Stimulated activated memory B cell treated with anti-CD40 and anti-IgM and Interleukin-4, amounts not matched to agents 10 μg/mL and 1 μg/mL and 100 μg/mL, for 72 hours (primary cell): ENCODE results near the gene KCNT2.

Experiments
- ATAC-seq: fragments of 150-1000 bp; cut with Tn5 transposase; 2 replicates; pipeline ENCODE4 v1.10.0; 2021
- H3K27ac Mint-ChIP-seq: one replicate; pipeline ENCODE4 v1.8.0; 2022; ENCODE audit warnings: mild to moderate bottlenecking, mixed read lengths
- H3K27me3 Mint-ChIP-seq: one replicate; pipeline ENCODE4 v1.8.0; 2022; ENCODE audit warnings: mixed read lengths
- H3K36me3 Mint-ChIP-seq: one replicate; pipeline ENCODE4 v1.8.0; 2022; ENCODE audit warnings: mixed read lengths
- H3K4me1 Mint-ChIP-seq: one replicate; pipeline ENCODE4 v1.8.0; 2022; ENCODE audit warnings: mixed read lengths
- H3K4me3 Mint-ChIP-seq: one replicate; pipeline ENCODE4 v1.8.0; 2022; ENCODE audit warnings: mild to moderate bottlenecking, moderate library complexity, mixed read lengths
- H3K9me3 Mint-ChIP-seq: one replicate; pipeline ENCODE4 v1.8.0; 2022; ENCODE audit warnings: mixed read lengths

Gene KCNT2

GRCh38 chr1:196382383-196382782 is 225.9 kb downstream of the KCNT2 start:
- no peak overlapping the region for H3K27ac Mint-ChIP-seq
- no peaks in the 10 kb centered on the region for H3K36me3 Mint-ChIP-seq
- no peak for ATAC-seq
- H3K4me3 Mint-ChIP-seq, result no peak overlapping the region
- no peaks in the 10 kb centered on the region for H3K27me3 Mint-ChIP-seq
- H3K4me1 Mint-ChIP-seq, result no peaks in the 10 kb centered on the region
- peaks cover 5% of the 10 kb centered on the region for H3K9me3 Mint-ChIP-seq

GRCh38 chr1:196381544-196381943 is 226.7 kb downstream of the KCNT2 start:
- no peak overlapping the region for H3K27ac Mint-ChIP-seq
- H3K36me3 Mint-ChIP-seq, result no peaks in the 10 kb centered on the region
- no peaks in the 10 kb centered on the region for H3K27me3 Mint-ChIP-seq
- no peak for ATAC-seq
- H3K4me3 Mint-ChIP-seq, result no peak overlapping the region
- H3K4me1 Mint-ChIP-seq, result no peaks in the 10 kb centered on the region
- H3K9me3 Mint-ChIP-seq, result peaks cover 6% of the 10 kb centered on the region

- peaks cover 6% of the 10 kb centered on the region for H3K9me3 Mint-ChIP-seq
- no peak overlapping the region for H3K27ac Mint-ChIP-seq
- ATAC-seq, result no peak
- no peaks in the 10 kb centered on the region for H3K4me1 Mint-ChIP-seq
- no peak overlapping the region for H3K4me3 Mint-ChIP-seq
- no peaks in the 10 kb centered on the region for H3K36me3 Mint-ChIP-seq
- no peaks in the 10 kb centered on the region for H3K27me3 Mint-ChIP-seq
Observed at GRCh38 chr1:196380316-196380715, 227.9 kb downstream of the KCNT2 start.

DNA sequence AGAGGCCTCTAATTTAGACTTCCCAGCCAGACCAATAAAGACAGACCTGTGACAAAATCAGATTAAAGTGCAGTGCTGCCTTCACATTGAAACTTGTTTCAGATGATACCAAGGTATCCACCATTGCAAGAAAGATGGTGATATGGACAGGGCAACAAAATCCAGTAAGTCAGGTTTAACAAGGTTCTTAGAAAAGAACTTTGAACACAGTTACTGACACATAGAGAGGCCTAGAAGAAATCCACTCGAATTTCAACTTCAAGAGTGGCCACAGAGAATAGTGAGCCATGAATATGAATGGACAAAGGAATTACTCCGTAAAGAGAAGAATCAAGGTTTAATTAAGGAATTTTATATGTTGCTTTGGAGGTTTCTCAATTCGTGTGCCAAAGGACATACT is 230.4 kb downstream of the KCNT2 start:
- no peaks in the 10 kb centered on the region for H3K36me3 Mint-ChIP-seq
- no peak overlapping the region for H3K27ac Mint-ChIP-seq
- no peak for ATAC-seq
- H3K4me3 Mint-ChIP-seq, result no peak overlapping the region
- H3K9me3 Mint-ChIP-seq, result peaks cover 6% of the 10 kb centered on the region
- H3K27me3 Mint-ChIP-seq, result no peaks in the 10 kb centered on the region
- H3K4me1 Mint-ChIP-seq, result no peaks in the 10 kb centered on the region

DNA sequence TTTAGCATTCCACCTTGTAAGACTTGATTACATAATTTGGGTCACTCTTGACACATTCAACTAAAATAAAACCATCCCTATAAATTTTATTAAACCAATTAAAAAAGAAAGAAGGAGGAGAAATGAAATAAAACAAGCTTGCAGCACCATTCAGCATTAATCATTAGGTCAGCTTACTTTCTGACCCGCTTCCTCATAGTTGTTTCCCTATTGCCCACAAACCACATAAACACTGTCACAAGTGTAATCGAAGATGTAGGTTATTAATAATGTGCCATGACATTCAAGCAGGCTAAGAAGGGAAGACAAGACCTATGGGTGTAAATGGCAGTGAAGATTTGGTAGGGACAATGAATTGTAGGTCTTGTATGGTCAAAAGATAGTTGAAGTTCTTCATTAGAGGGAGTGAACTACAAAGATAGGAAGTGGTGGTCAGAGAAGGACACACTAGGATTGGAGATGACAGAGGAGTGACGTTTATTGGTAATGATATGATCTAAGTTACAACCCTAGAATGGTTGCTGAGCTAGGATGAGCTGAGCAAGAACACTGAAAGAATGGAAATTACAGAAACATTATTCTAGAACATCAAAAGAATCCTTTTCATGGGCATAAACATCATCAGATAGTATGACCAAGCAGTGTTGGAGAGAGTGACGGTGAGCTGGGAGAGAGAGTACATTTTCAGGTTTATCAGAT is 231.5 kb downstream of the KCNT2 start:
- no peaks in the 10 kb centered on the region for H3K27me3 Mint-ChIP-seq
- H3K36me3 Mint-ChIP-seq, result no peaks in the 10 kb centered on the region
- H3K9me3 Mint-ChIP-seq, result peaks cover 6% of the 10 kb centered on the region
- no peak overlapping the region for H3K4me3 Mint-ChIP-seq
- H3K27ac Mint-ChIP-seq, result no peak overlapping the region
- H3K4me1 Mint-ChIP-seq, result no peaks in the 10 kb centered on the region
- no peak for ATAC-seq

- no peak for ATAC-seq
- no peaks in the 10 kb centered on the region for H3K36me3 Mint-ChIP-seq
- no peak overlapping the region for H3K4me3 Mint-ChIP-seq
- H3K27ac Mint-ChIP-seq, result no peak overlapping the region
- peaks cover 4% of the 10 kb centered on the region for H3K9me3 Mint-ChIP-seq
- no peaks in the 10 kb centered on the region for H3K4me1 Mint-ChIP-seq
- no peaks in the 10 kb centered on the region for H3K27me3 Mint-ChIP-seq
Observed at GRCh38 chr1:196373798-196374197, 234.4 kb downstream of the KCNT2 start.

GRCh38 chr1:196372896-196373536 is 235.2 kb downstream of the KCNT2 start:
- ATAC-seq, result no peak
- Mint-ChIP-seq H3K4me1 (no peaks in the 10 kb centered on the region), H3K36me3 (no peaks in the 10 kb centered on the region), H3K27ac (no peak overlapping the region), H3K9me3 (peaks cover 4% of the 10 kb centered on the region), H3K4me3 (no peak overlapping the region), H3K27me3 (no peaks in the 10 kb centered on the region)

GRCh38 chr1:196367838-196368237 is 240.4 kb downstream of the KCNT2 start:
- no peaks in the 10 kb centered on the region for H3K9me3 Mint-ChIP-seq
- no peak overlapping the region for H3K4me3 Mint-ChIP-seq
- no peaks in the 10 kb centered on the region for H3K4me1 Mint-ChIP-seq
- no peaks in the 10 kb centered on the region for H3K36me3 Mint-ChIP-seq
- ATAC-seq, result no peak
- H3K27me3 Mint-ChIP-seq, result no peaks in the 10 kb centered on the region
- no peak overlapping the region for H3K27ac Mint-ChIP-seq

DNA sequence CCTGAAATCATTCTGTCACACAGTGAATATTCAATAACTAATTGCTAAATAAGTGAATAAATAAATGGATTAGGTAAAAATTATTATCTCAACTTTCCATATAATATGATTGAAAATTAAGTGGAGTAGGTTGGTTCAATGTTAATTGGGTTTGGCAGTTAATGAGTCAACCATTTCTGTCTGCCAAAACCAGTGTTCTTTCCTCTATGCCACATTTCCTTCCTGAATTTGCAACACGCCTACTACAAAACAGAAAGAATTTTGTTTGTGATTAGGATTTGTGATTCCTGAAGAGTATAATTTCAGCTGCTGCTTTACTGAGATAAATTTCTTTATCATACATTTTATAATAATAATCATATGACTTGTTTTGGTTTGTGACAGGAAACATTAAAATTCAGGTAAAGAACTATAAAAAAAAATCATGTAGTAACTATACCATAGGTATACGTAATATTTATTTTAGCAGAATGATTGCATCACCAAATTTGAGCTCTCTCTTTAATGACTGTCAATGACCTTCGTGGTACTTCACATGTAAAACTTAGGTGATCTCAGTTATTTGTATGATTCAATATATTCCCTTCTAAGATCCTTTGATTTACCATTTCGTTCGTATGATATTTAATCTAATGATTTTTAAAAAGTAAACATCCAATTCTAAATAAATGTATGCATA is 241.3 kb downstream of the KCNT2 start:
- Mint-ChIP-seq H3K4me3 (no peak overlapping the region), H3K4me1 (no peaks in the 10 kb centered on the region), H3K9me3 (no peaks in the 10 kb centered on the region), H3K27ac (no peak overlapping the region), H3K27me3 (no peaks in the 10 kb centered on the region), H3K36me3 (no peaks in the 10 kb centered on the region)
- no peak for ATAC-seq

DNA sequence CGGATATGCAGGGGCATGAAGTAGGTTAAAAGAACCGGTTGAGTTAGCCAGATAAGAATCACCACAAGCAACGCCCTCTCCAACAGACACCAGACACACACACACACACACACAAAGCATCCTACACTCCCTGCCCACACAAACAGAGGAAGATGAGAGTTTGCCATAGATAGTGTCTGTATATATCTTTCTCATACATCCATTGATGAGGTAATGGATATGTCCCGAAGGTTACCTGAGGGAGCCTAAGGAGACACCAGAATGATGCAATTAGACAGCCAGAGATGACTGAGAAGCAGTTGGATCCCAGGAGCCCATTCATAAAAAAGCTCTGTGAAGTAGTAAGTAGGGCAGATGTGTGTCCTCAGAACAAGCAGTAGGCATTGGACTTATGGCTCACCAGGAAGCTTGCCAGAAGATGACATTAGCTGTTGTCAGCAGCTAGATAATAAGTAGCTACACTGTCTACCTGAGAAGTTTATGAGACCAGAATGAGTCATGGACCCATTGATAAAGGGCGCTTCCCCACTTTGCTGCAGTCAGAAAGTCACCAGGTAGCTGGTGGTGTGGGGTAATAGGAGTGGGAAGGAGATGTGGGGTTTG is 247.0 kb downstream of the KCNT2 start:
- no peak for ATAC-seq
- no peak overlapping the region for H3K4me3 Mint-ChIP-seq

GRCh38 chr1:196357913-196358312 is 250.3 kb downstream of the KCNT2 start:
- Mint-ChIP-seq H3K36me3 (no peaks in the 10 kb centered on the region), H3K9me3 (no peaks in the 10 kb centered on the region), H3K27me3 (no peaks in the 10 kb centered on the region), H3K27ac (no peak overlapping the region), H3K4me3 (no peak overlapping the region), H3K4me1 (no peaks in the 10 kb centered on the region)
- ATAC-seq, result no peak

More for the DNA sequence above, 247.0 kb downstream of the KCNT2 start:
- no peaks in the 10 kb centered on the region for H3K36me3 Mint-ChIP-seq
- H3K9me3 Mint-ChIP-seq, result no peaks in the 10 kb centered on the region
- no peak overlapping the region for H3K27ac Mint-ChIP-seq
- H3K27me3 Mint-ChIP-seq, result no peaks in the 10 kb centered on the region
- no peaks in the 10 kb centered on the region for H3K4me1 Mint-ChIP-seq

GRCh38 chr1:196355206-196355786 is 252.9 kb downstream of the KCNT2 start:
- H3K9me3 Mint-ChIP-seq, result no peaks in the 10 kb centered on the region
- no peaks in the 10 kb centered on the region for H3K4me1 Mint-ChIP-seq
- no peak overlapping the region for H3K4me3 Mint-ChIP-seq
- no peak for ATAC-seq
- no peaks in the 10 kb centered on the region for H3K27me3 Mint-ChIP-seq
- H3K36me3 Mint-ChIP-seq, result no peaks in the 10 kb centered on the region
- H3K27ac Mint-ChIP-seq, result no peak overlapping the region

DNA sequence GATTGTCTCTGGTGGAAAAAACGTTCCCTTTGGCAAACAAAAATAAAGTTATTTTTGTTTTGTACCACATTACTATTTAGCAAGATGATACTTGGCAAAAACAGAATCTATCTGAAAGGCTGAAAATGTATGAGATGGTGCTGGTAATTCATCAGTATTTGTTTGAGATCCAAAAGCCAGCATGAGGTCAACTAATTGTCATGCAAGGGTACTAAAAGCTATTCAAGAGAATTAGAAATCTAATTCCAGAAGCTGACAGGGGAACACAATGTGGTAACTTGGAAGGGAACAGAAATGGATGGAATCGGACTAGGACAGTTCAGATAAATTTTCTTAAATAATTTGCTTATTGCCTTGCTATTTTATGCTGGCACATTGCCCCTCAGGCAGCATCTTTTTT is 263.8 kb downstream of the KCNT2 start:
- Mint-ChIP-seq H3K4me1 (no peaks in the 10 kb centered on the region), H3K27ac (no peak overlapping the region), H3K27me3 (no peaks in the 10 kb centered on the region), H3K36me3 (no peaks in the 10 kb centered on the region), H3K9me3 (no peaks in the 10 kb centered on the region), H3K4me3 (no peak overlapping the region)
- no peak for ATAC-seq

DNA sequence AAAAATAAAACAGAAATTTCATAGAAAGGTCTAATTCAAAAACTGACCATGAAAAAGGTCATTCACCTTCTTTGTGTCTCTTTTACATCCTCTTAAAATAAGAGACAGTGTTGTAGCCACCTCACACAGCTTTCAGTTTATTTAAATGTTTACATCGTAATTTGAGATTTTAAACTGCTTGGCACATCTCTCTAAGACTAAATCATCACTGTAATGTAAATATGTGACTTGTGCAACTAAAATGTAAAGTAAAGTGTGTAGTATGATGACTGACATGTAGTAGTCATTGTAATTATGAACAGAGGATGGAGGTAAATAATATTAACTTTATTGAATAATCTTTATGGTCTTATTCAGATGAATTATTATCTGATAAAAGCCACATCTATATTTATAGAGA is 283.9 kb downstream of the KCNT2 start:
- no peaks in the 10 kb centered on the region for H3K4me1 Mint-ChIP-seq
- H3K27ac Mint-ChIP-seq, result no peak overlapping the region
- no peaks in the 10 kb centered on the region for H3K9me3 Mint-ChIP-seq
- no peak overlapping the region for H3K4me3 Mint-ChIP-seq
- no peaks in the 10 kb centered on the region for H3K36me3 Mint-ChIP-seq
- no peak for ATAC-seq
- H3K27me3 Mint-ChIP-seq, result no peaks in the 10 kb centered on the region

DNA sequence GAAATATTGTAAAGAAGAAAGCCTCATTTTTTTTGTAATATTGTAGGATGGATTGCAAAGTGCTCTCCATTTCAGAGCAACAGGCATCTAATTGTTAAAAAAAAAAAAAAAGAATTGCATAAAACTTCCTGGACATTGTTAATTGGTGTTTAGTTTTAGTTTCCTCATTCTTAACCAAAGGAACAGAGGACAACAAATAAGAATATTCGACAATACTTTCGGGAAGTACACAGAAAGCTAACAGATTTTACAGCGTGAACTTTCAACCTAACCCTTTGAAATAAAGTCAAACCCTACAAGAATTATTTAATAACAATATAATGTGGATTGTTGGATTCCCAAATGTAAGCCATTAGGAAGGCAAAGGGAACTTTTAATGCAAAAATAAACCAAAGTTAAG is 284.4 kb downstream of the KCNT2 start:
- no peaks in the 10 kb centered on the region for H3K27me3 Mint-ChIP-seq
- H3K27ac Mint-ChIP-seq, result no peak overlapping the region
- no peaks in the 10 kb centered on the region for H3K4me1 Mint-ChIP-seq
- no peaks in the 10 kb centered on the region for H3K9me3 Mint-ChIP-seq
- no peak overlapping the region for H3K4me3 Mint-ChIP-seq
- H3K36me3 Mint-ChIP-seq, result no peaks in the 10 kb centered on the region
- no peak for ATAC-seq
